HEK293T (cell line): ENCODE results near the gene COQ10B.
A peak's percentile ranks its signal among the peaks of the same experiment; 100 is the strongest.

Experiments
- CTCF ChIA-PET: fragments of 350-600 bp; formaldehyde crosslinking; extraction: SDS; loops from one replicate; lab custom pipeline; 2021; ENCODE audit warnings: antibody characterized with exemption, inconsistent platforms; lab: Yijun Ruan, JAX
- POLR2A ChIA-PET: fragments of 350-600 bp; formaldehyde crosslinking; extraction: SDS; loops from one replicate; lab custom pipeline; 2020; ENCODE audit warnings: antibody characterized with exemption, inconsistent platforms; lab: Yijun Ruan, JAX
- DNase-seq: peaks from one replicate; pipeline ENCODE4 v3.0.0; 2012; ENCODE audit warnings: mixed read lengths; ENCODE audit errors: extremely low spot score
- ARNT ChIP-seq: fragments of 450-650 bp; IDR thresholded peaks from 2 replicates; pipeline ENCODE4 v1.6.1; 2017; ENCODE audit warnings: mild to moderate bottlenecking
- CTBP1 ChIP-seq: fragments of 450-650 bp; IDR thresholded peaks from 2 replicates; pipeline ENCODE4 v1.6.1; 2016; ENCODE audit warnings: borderline replicate concordance
- ELF4 ChIP-seq: fragments of 450-650 bp; IDR thresholded peaks from 2 replicates; pipeline ENCODE4 v1.6.1; 2017; ENCODE audit warnings: antibody characterized with exemption
- FOXA1 ChIP-seq: fragments of 450-650 bp; IDR thresholded peaks from 2 replicates; pipeline ENCODE4 v1.6.1; 2016; ENCODE audit warnings: mild to moderate bottlenecking
- LEF1 ChIP-seq: fragments of 450-650 bp; IDR thresholded peaks from 2 replicates; pipeline ENCODE4 v1.6.1; 2017; ENCODE audit warnings: mild to moderate bottlenecking, borderline replicate concordance
- TARDBP ChIP-seq: fragments of 450-650 bp; IDR thresholded peaks from 2 replicates; pipeline ENCODE4 v1.6.1; 2016
- ZNF384 ChIP-seq: fragments of 450-650 bp; IDR thresholded peaks from 2 replicates; pipeline ENCODE4 v1.6.1; 2016
- TF ChIP-seq, protein P1 (sequence below): fragments of 450-650 bp; IDR thresholded peaks from 2 replicates; pipeline ENCODE4 v1.6.1; 2016

COQ10B gene

DNA sequence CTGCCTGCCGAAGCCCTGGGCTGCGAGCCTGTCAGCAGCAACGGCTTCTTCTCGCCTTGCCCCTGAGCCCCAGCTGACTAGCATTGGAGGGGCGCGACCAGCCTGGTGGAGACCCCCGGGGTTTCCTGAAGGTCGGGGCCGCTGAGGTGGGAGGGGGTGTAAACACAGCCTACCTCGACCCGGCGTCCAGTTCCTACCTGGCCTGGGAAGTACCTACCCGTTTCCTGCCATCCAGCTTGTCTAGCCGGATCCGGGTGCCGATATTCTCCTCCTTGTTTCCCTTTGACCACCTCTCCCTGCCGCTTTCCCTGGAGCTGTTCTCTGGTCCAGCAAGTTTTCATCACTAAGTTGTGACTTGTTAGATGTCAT lies 63.0 kb downstream of the COQ10B start:
- CTCF ChIA-PET: no interaction called here

DNA sequence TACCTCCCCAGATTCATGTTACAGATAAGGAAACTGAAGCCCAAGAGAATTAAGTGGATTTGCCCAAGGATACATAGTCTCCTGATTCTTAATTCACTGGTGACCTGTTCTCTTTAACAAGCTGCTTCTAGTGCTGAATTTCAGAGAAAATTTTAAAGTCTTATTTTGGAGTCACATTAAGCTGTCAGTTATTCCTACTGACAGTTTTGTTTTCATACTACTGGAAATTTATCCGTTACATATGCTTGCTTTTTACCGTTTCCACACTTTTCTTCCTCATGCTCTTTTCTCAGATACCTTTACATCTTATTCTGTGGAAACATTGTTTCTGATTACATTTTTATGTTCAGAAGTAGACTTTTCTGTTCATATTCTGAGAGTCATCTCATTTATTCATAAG lies 63.8 kb downstream of the COQ10B start:
- TF ChIP-seq LEF1: no peak
- TF ChIP-seq, protein P1, sequence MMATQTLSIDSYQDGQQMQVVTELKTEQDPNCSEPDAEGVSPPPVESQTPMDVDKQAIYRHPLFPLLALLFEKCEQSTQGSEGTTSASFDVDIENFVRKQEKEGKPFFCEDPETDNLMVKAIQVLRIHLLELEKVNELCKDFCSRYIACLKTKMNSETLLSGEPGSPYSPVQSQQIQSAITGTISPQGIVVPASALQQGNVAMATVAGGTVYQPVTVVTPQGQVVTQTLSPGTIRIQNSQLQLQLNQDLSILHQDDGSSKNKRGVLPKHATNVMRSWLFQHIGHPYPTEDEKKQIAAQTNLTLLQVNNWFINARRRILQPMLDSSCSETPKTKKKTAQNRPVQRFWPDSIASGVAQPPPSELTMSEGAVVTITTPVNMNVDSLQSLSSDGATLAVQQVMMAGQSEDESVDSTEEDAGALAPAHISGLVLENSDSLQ: peak; percentile 87
- ChIA-PET CTCF (interaction anchor here (0.6 kb wide), 1 partner anchor 13 kb away, joined by 4 read pairs; no protein-coding TSS in a partner anchor), POLR2A (interaction anchor here (2.6 to 6.2 kb wide), 3 partner anchors 12 to 188 kb away, joined by 12 to 52 read pairs (median 17); partner anchors contain the start of genes HSPD1, HSPE1 and MARS2)

More for the DNA sequence above, 63.0 kb downstream of the COQ10B start:
- DNase-seq: peak; percentile 40
- POLR2A ChIA-PET: interaction anchor here (0.8 to 6.2 kb wide), 10 partner anchors 11 to 189 kb away, joined by 3 to 52 read pairs (median 6); partner anchors contain the start of genes COQ10B, HSPD1, HSPE1 and MARS2
- TF ChIP-seq CTBP1 (no peak), FOXA1 (no peak), ZNF384 (no peak), TARDBP (no peak), ARNT (no peak), ELF4 (no peak)
- TF ChIP-seq, protein P1: no peak

More for the DNA sequence above, 63.8 kb downstream of the COQ10B start:
- DNase-seq: no peak
